ENCODE data around the gene UBR4.

UBR4 gene

DNA sequence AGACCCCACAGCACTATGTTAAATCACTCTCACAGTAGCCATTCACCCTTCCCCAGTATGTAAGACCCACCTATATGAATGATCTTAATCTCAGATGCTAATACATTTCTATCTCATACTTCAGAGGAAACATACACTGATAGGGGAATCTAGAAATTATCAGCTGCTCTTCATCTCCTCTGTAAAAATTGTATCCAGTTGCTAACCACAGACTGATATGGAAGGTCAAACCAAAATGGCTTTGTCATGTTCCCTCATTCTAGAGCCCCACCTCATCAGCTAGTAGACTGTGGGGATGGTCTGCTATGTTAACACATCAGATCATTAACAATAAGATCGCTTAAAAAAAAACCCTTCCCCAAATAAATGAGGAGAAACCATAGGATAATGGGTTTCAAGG lies 71.7 kb downstream of the UBR4 start:
- Histone ChIP-seq H2BK15ac (ENCODE audit: low read length) (no peak overlapping the region), H3K27ac (replicated peaks; ENCODE audit: low read length) (no peak overlapping the region), H3K4me2 (ENCODE audit: insufficient read depth, low read length, poor library complexity, severe bottlenecking) (no peak overlapping the region), H2AFZ (ENCODE audit: low read length) (no peak overlapping the region), H3K23ac (ENCODE audit: low read depth, low read length, poor library complexity) (no peak overlapping the region), H3K36me3 (replicated peaks in 1 of 2; ENCODE audit: control insufficient read depth in 2 of 2, insufficient read depth in 2 of 2, low read length in 2 of 2) (peaks cover 35 to 100% of the 10 kb centered on the region in 2 donors), H3K4me1 (ENCODE audit: control insufficient read depth in 2 of 2, insufficient read depth in 1 of 2, low read depth in 1 of 2, low read length in 2 of 2) (no peaks in the 10 kb centered on the region), H3K27me3 (ENCODE audit: control insufficient read depth in 3 of 3, insufficient read depth in 3 of 3, low read depth in 1 of 3, low read length in 3 of 3) (no peaks in the 10 kb centered on the region), H4K8ac (ENCODE audit: low read depth, low read length) (no peak overlapping the region), H2BK120ac (ENCODE audit: low read depth, low read length) (no peak overlapping the region), H2BK5ac (ENCODE audit: low read length) (no peak overlapping the region), H3K14ac (ENCODE audit: low read length) (no peak overlapping the region), H3K79me1 (ENCODE audit: low read depth, low read length) (no peaks in the 10 kb centered on the region), H3K4me3 (ENCODE audit: low read length in 2 of 2) (no peak overlapping the region), H3K18ac (ENCODE audit: low read length) (no peak overlapping the region), H2AK5ac (ENCODE audit: low read depth, low read length) (no peak overlapping the region), H2BK12ac (ENCODE audit: low read length) (no peak overlapping the region), H4K91ac (ENCODE audit: low read depth, low read length, poor library complexity) (no peak overlapping the region), H3K4ac (ENCODE audit: low read length) (no peak overlapping the region), H3K9me3 (replicated peaks in 1 of 2; ENCODE audit: control insufficient read depth in 2 of 2, insufficient read depth in 1 of 2, low read depth in 1 of 2, low read length in 2 of 2) (peaks cover 5 to 19% of the 10 kb centered on the region in 2 donors), H3K9ac (ENCODE audit: low read depth, low read length, poor library complexity) (no peak overlapping the region)
- no CpG with 5 or more reads among the region's 1 CpG for WGBS, 2 donors (ENCODE audit: extremely low coverage in 2 of 2, insufficient read length in 2 of 2, insufficient replicate concordance in 1 of 2)
- no peak for DNase-seq (ENCODE audit: low spot score)

GRCh38 chr1:19137158-19137557 lies 72.9 kb downstream of the UBR4 start:
- H3K9ac ChIP-seq (ENCODE audit: low read depth, low read length, poor library complexity), result no peak overlapping the region
- H2BK15ac ChIP-seq (ENCODE audit: low read length), result no peak overlapping the region
- H2AK5ac ChIP-seq (ENCODE audit: low read depth, low read length), result no peak overlapping the region
- no peak overlapping the region for H2AFZ ChIP-seq (ENCODE audit: low read length)
- no peak overlapping the region for H3K4me2 ChIP-seq (ENCODE audit: insufficient read depth, low read length, poor library complexity, severe bottlenecking)
- no peak overlapping the region for H3K14ac ChIP-seq (ENCODE audit: low read length)
- H3K18ac ChIP-seq (ENCODE audit: low read length), result no peak overlapping the region
- H3K4ac ChIP-seq (ENCODE audit: low read length), result no peak overlapping the region
- no peak overlapping the region for H3K27ac ChIP-seq (replicated peaks; ENCODE audit: low read length)
- H3K9me3 ChIP-seq (replicated peaks in 1 of 2; ENCODE audit: control insufficient read depth in 2 of 2, insufficient read depth in 1 of 2, low read depth in 1 of 2, low read length in 2 of 2), result peaks cover 5 to 26% of the 10 kb centered on the region in 2 donors
- H3K27me3 ChIP-seq (ENCODE audit: control insufficient read depth in 3 of 3, insufficient read depth in 3 of 3, low read depth in 1 of 3, low read length in 3 of 3), result no peaks in the 10 kb centered on the region
- no peak overlapping the region for H2BK120ac ChIP-seq (ENCODE audit: low read depth, low read length)
- no peaks in the 10 kb centered on the region for H3K4me1 ChIP-seq (ENCODE audit: control insufficient read depth in 2 of 2, insufficient read depth in 1 of 2, low read depth in 1 of 2, low read length in 2 of 2)
- H3K4me3 ChIP-seq (ENCODE audit: low read length in 2 of 2), result no peak overlapping the region
- no peak overlapping the region for H3K23ac ChIP-seq (ENCODE audit: low read depth, low read length, poor library complexity)
- no peak for DNase-seq (ENCODE audit: low spot score)
- H2BK5ac ChIP-seq (ENCODE audit: low read length), result no peak overlapping the region
- H3K79me1 ChIP-seq (ENCODE audit: low read depth, low read length), result no peaks in the 10 kb centered on the region
- no CpG with 5 or more reads among the region's 4 CpGs for WGBS, 2 donors (ENCODE audit: extremely low coverage in 2 of 2, insufficient read length in 2 of 2, insufficient replicate concordance in 1 of 2)
- H2BK12ac ChIP-seq (ENCODE audit: low read length), result no peak overlapping the region
- H4K91ac ChIP-seq (ENCODE audit: low read depth, low read length, poor library complexity), result no peak overlapping the region
- peaks cover 34 to 100% of the 10 kb centered on the region in 2 donors for H3K36me3 ChIP-seq (replicated peaks in 1 of 2; ENCODE audit: control insufficient read depth in 2 of 2, insufficient read depth in 2 of 2, low read length in 2 of 2)
- H4K8ac ChIP-seq (ENCODE audit: low read depth, low read length), result no peak overlapping the region

DNA sequence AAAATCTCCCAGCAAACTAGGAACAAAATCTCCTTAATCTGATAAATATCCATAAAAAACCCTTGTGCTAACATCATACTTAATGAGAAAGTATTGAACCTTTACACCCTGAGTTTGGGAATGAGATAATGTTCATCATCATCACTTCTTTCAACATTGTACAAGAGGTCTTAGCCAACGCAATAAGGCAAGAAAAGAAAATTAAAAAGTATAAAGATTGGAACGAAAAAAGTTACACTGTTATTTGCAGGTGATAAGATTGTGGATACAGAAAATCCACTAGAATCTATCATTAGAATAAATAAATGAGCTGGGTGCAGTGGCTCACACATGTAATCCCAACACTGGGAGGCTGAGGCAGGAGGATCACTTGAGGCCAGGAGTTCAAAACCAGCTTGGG lies 76.7 kb downstream of the UBR4 start:
- peaks cover 5 to 26% of the 10 kb centered on the region in 2 donors for H3K9me3 ChIP-seq (replicated peaks in 1 of 2; ENCODE audit: control insufficient read depth in 2 of 2, insufficient read depth in 1 of 2, low read depth in 1 of 2, low read length in 2 of 2)
- no peak overlapping the region for H3K18ac ChIP-seq (ENCODE audit: low read length)
- no peak overlapping the region for H3K27ac ChIP-seq (replicated peaks; ENCODE audit: low read length)
- no peak overlapping the region for H2BK120ac ChIP-seq (ENCODE audit: low read depth, low read length)
- H2BK5ac ChIP-seq (ENCODE audit: low read length), result no peak overlapping the region
- H3K9ac ChIP-seq (ENCODE audit: low read depth, low read length, poor library complexity), result no peak overlapping the region
- H3K4me2 ChIP-seq (ENCODE audit: insufficient read depth, low read length, poor library complexity, severe bottlenecking), result no peak overlapping the region
- 100% methylated on average over 1 of the region's 2 CpGs; no CpG with 5 or more reads in 1 of the 2 donors for WGBS, 2 donors (ENCODE audit: extremely low coverage in 2 of 2, insufficient read length in 2 of 2, insufficient replicate concordance in 1 of 2)
- no peak overlapping the region for H3K4me3 ChIP-seq (ENCODE audit: low read length in 2 of 2)
- H3K14ac ChIP-seq (ENCODE audit: low read length), result no peak overlapping the region
- H4K8ac ChIP-seq (ENCODE audit: low read depth, low read length), result no peak overlapping the region
- H4K91ac ChIP-seq (ENCODE audit: low read depth, low read length, poor library complexity), result no peak overlapping the region
- H3K36me3 ChIP-seq (replicated peaks in 1 of 2; ENCODE audit: control insufficient read depth in 2 of 2, insufficient read depth in 2 of 2, low read length in 2 of 2), result peaks cover 31 to 100% of the 10 kb centered on the region in 2 donors
- H3K4me1 ChIP-seq (ENCODE audit: control insufficient read depth in 2 of 2, insufficient read depth in 1 of 2, low read depth in 1 of 2, low read length in 2 of 2), result no peaks in the 10 kb centered on the region
- H3K4ac ChIP-seq (ENCODE audit: low read length), result no peak overlapping the region
- no peak for DNase-seq (ENCODE audit: low spot score)
- H2BK15ac ChIP-seq (ENCODE audit: low read length), result no peak overlapping the region
- H3K27me3 ChIP-seq (ENCODE audit: control insufficient read depth in 3 of 3, insufficient read depth in 3 of 3, low read depth in 1 of 3, low read length in 3 of 3), result no peaks in the 10 kb centered on the region
- no peak overlapping the region for H2BK12ac ChIP-seq (ENCODE audit: low read length)
- H3K79me1 ChIP-seq (ENCODE audit: low read depth, low read length), result no peaks in the 10 kb centered on the region
- H2AK5ac ChIP-seq (ENCODE audit: low read depth, low read length), result no peak overlapping the region
- H3K23ac ChIP-seq (ENCODE audit: low read depth, low read length, poor library complexity), result no peak overlapping the region
- no peak overlapping the region for H2AFZ ChIP-seq (ENCODE audit: low read length)

- Histone ChIP-seq H3K9me3 (replicated peaks in 1 of 2; ENCODE audit: control insufficient read depth in 2 of 2, insufficient read depth in 1 of 2, low read depth in 1 of 2, low read length in 2 of 2) (peaks cover 5 to 21% of the 10 kb centered on the region in 2 donors), H3K4me3 (ENCODE audit: low read length in 2 of 2) (no peak overlapping the region), H2BK15ac (ENCODE audit: low read length) (no peak overlapping the region), H2BK12ac (ENCODE audit: low read length) (no peak overlapping the region), H4K91ac (ENCODE audit: low read depth, low read length, poor library complexity) (no peak overlapping the region), H2BK120ac (ENCODE audit: low read depth, low read length) (no peak overlapping the region), H3K27me3 (ENCODE audit: control insufficient read depth in 3 of 3, insufficient read depth in 3 of 3, low read depth in 1 of 3, low read length in 3 of 3) (no peaks in the 10 kb centered on the region), H3K14ac (ENCODE audit: low read length) (no peak overlapping the region), H3K4me2 (ENCODE audit: insufficient read depth, low read length, poor library complexity, severe bottlenecking) (no peak overlapping the region), H3K9ac (ENCODE audit: low read depth, low read length, poor library complexity) (no peak overlapping the region), H2AFZ (ENCODE audit: low read length) (no peak overlapping the region), H2AK5ac (ENCODE audit: low read depth, low read length) (no peak overlapping the region), H3K4me1 (ENCODE audit: control insufficient read depth in 2 of 2, insufficient read depth in 1 of 2, low read depth in 1 of 2, low read length in 2 of 2) (no peaks in the 10 kb centered on the region), H3K4ac (ENCODE audit: low read length) (no peak overlapping the region), H2BK5ac (ENCODE audit: low read length) (no peak overlapping the region), H4K8ac (ENCODE audit: low read depth, low read length) (no peak overlapping the region), H3K36me3 (replicated peaks in 1 of 2; ENCODE audit: control insufficient read depth in 2 of 2, insufficient read depth in 2 of 2, low read length in 2 of 2) (peaks cover 48 to 100% of the 10 kb centered on the region in 2 donors), H3K23ac (ENCODE audit: low read depth, low read length, poor library complexity) (no peak overlapping the region), H3K18ac (ENCODE audit: low read length) (no peak overlapping the region), H3K79me1 (ENCODE audit: low read depth, low read length) (no peaks in the 10 kb centered on the region), H3K27ac (replicated peaks; ENCODE audit: low read length) (no peak overlapping the region)
- WGBS, 2 donors (ENCODE audit: extremely low coverage in 2 of 2, insufficient read length in 2 of 2, insufficient replicate concordance in 1 of 2), result no CpG with 5 or more reads among the region's 6 CpGs
- no peak for DNase-seq (ENCODE audit: low spot score)
Observed at GRCh38 chr1:19130468-19130867, 79.6 kb downstream of the UBR4 start.

Data from neuronal stem cell (in vitro differentiated cells).